Measurements from ENCODE around the gene PTGIS. TPM values are rescaled to one million over a fixed set of nuclear protein-coding genes. Genes with fewer than 3 reads are reported as not detected.

The PTGIS gene
- total and polyA plus RNA-seq, 9 donors = 23.8 to 45.4 (median 28.7) TPM

- Histone ChIP-seq H3K4me3 (ENCODE audit: low read length) (no peak overlapping the region), H3K36me3 (ENCODE audit: control insufficient read depth, insufficient read depth, low read length) (peaks cover 24% of the 10 kb centered on the region), H3K9me3 (replicated peaks; ENCODE audit: control insufficient read depth, low read depth, low read length) (no peaks in the 10 kb centered on the region), H3K27ac (ENCODE audit: low read length) (no peak overlapping the region), H3K27me3 (ENCODE audit: control insufficient read depth, insufficient read depth, low read length) (no peaks in the 10 kb centered on the region), H3K4me1 (ENCODE audit: control insufficient read depth, insufficient read depth, low read length) (no peaks in the 10 kb centered on the region)
- no peak for DNase-seq
- 100% methylated on average over 3 of the region's 6 CpGs for WGBS (ENCODE audit: insufficient coverage)
Measured at GRCh38 chr20:49532285-49532946, 35.5 kb downstream of the PTGIS start.

- Histone ChIP-seq H3K27ac (ENCODE audit: low read length) (no peak overlapping the region), H3K27me3 (ENCODE audit: control insufficient read depth, insufficient read depth, low read length) (no peaks in the 10 kb centered on the region), H3K36me3 (ENCODE audit: control insufficient read depth, insufficient read depth, low read length) (peaks cover 32% of the 10 kb centered on the region), H3K4me1 (ENCODE audit: control insufficient read depth, insufficient read depth, low read length) (no peaks in the 10 kb centered on the region), H3K4me3 (ENCODE audit: low read length) (no peak overlapping the region), H3K9me3 (replicated peaks; ENCODE audit: control insufficient read depth, low read depth, low read length) (no peaks in the 10 kb centered on the region)
- 86% methylated on average over 1 of the region's 5 CpGs for WGBS (ENCODE audit: insufficient coverage)
- DNase-seq = no peak
Measured at GRCh38 chr20:49529470-49529869, 38.5 kb downstream of the PTGIS start.

- Histone ChIP-seq H3K4me3 (ENCODE audit: low read length) (no peak overlapping the region), H3K4me1 (ENCODE audit: control insufficient read depth, insufficient read depth, low read length) (no peaks in the 10 kb centered on the region), H3K36me3 (ENCODE audit: control insufficient read depth, insufficient read depth, low read length) (peaks cover 36% of the 10 kb centered on the region), H3K27ac (ENCODE audit: low read length) (no peak overlapping the region), H3K9me3 (replicated peaks; ENCODE audit: control insufficient read depth, low read depth, low read length) (no peaks in the 10 kb centered on the region), H3K27me3 (ENCODE audit: control insufficient read depth, insufficient read depth, low read length) (no peaks in the 10 kb centered on the region)
- WGBS (ENCODE audit: insufficient coverage) = no CpG with 5 or more reads among the region's 2 CpGs
- DNase-seq = no peak
Measured at GRCh38 chr20:49526568-49526967, 41.4 kb downstream of the PTGIS start.

- Histone ChIP-seq H3K4me1 (ENCODE audit: control insufficient read depth, insufficient read depth, low read length) (no peaks in the 10 kb centered on the region), H3K36me3 (ENCODE audit: control insufficient read depth, insufficient read depth, low read length) (peaks cover 37% of the 10 kb centered on the region), H3K27ac (ENCODE audit: low read length) (no peak overlapping the region), H3K9me3 (replicated peaks; ENCODE audit: control insufficient read depth, low read depth, low read length) (no peaks in the 10 kb centered on the region), H3K27me3 (ENCODE audit: control insufficient read depth, insufficient read depth, low read length) (no peaks in the 10 kb centered on the region), H3K4me3 (ENCODE audit: low read length) (no peak overlapping the region)
- DNase-seq = no peak
- no CpG with 5 or more reads among the region's 6 CpGs for WGBS (ENCODE audit: insufficient coverage)
Measured at GRCh38 chr20:49526056-49526455, 41.9 kb downstream of the PTGIS start.

- no peaks in the 10 kb centered on the region for H3K4me1 ChIP-seq (ENCODE audit: control insufficient read depth, insufficient read depth, low read length)
- 93% methylated on average over 5 of the region's 8 CpGs for WGBS (ENCODE audit: insufficient coverage)
- no peaks in the 10 kb centered on the region for H3K9me3 ChIP-seq (replicated peaks; ENCODE audit: control insufficient read depth, low read depth, low read length)
- no peak for DNase-seq
- H3K27me3 ChIP-seq (ENCODE audit: control insufficient read depth, insufficient read depth, low read length) = no peaks in the 10 kb centered on the region
- H3K4me3 ChIP-seq (ENCODE audit: low read length) = no peak overlapping the region
- H3K36me3 ChIP-seq (ENCODE audit: control insufficient read depth, insufficient read depth, low read length) = peaks cover 36% of the 10 kb centered on the region
- H3K27ac ChIP-seq (ENCODE audit: low read length) = no peak overlapping the region
Measured at GRCh38 chr20:49523767-49524360, 44.1 kb downstream of the PTGIS start.

- H3K27me3 ChIP-seq (ENCODE audit: control insufficient read depth, insufficient read depth, low read length) = no peaks in the 10 kb centered on the region
- no peaks in the 10 kb centered on the region for H3K9me3 ChIP-seq (replicated peaks; ENCODE audit: control insufficient read depth, low read depth, low read length)
- H3K4me3 ChIP-seq (ENCODE audit: low read length) = no peak overlapping the region
- no peaks in the 10 kb centered on the region for H3K4me1 ChIP-seq (ENCODE audit: control insufficient read depth, insufficient read depth, low read length)
- WGBS (ENCODE audit: insufficient coverage) = 69% methylated on average over 4 of the region's 4 CpGs
- no peak overlapping the region for H3K27ac ChIP-seq (ENCODE audit: low read length)
- no peak for DNase-seq
- H3K36me3 ChIP-seq (ENCODE audit: control insufficient read depth, insufficient read depth, low read length) = peaks cover 52% of the 10 kb centered on the region
Measured at GRCh38 chr20:49521356-49521755, 46.6 kb downstream of the PTGIS start.

- H3K27me3 ChIP-seq (ENCODE audit: control insufficient read depth, insufficient read depth, low read length) = no peaks in the 10 kb centered on the region
- 85% methylated on average over 5 of the region's 5 CpGs for WGBS (ENCODE audit: insufficient coverage)
- H3K4me1 ChIP-seq (ENCODE audit: control insufficient read depth, insufficient read depth, low read length) = no peaks in the 10 kb centered on the region
- DNase-seq = no peak
- H3K4me3 ChIP-seq (ENCODE audit: low read length) = no peak overlapping the region
- H3K27ac ChIP-seq (ENCODE audit: low read length) = no peak overlapping the region
- H3K9me3 ChIP-seq (replicated peaks; ENCODE audit: control insufficient read depth, low read depth, low read length) = no peaks in the 10 kb centered on the region
- H3K36me3 ChIP-seq (ENCODE audit: control insufficient read depth, insufficient read depth, low read length) = peaks cover 45% of the 10 kb centered on the region
Measured at GRCh38 chr20:49519777-49520359, 48.1 kb downstream of the PTGIS start.

- no peak overlapping the region for H3K4me3 ChIP-seq (ENCODE audit: low read length)
- peaks cover 44% of the 10 kb centered on the region for H3K36me3 ChIP-seq (ENCODE audit: control insufficient read depth, insufficient read depth, low read length)
- no peaks in the 10 kb centered on the region for H3K9me3 ChIP-seq (replicated peaks; ENCODE audit: control insufficient read depth, low read depth, low read length)
- no peak overlapping the region for H3K27ac ChIP-seq (ENCODE audit: low read length)
- no peaks in the 10 kb centered on the region for H3K4me1 ChIP-seq (ENCODE audit: control insufficient read depth, insufficient read depth, low read length)
- 62% methylated on average over 3 of the region's 4 CpGs for WGBS (ENCODE audit: insufficient coverage)
- H3K27me3 ChIP-seq (ENCODE audit: control insufficient read depth, insufficient read depth, low read length) = no peaks in the 10 kb centered on the region
- DNase-seq = no peak
Measured at GRCh38 chr20:49519212-49519712, 48.7 kb downstream of the PTGIS start.

GRCh38 chr20:49518576-49518975, 49.4 kb downstream of the PTGIS start:
- no peak overlapping the region for H3K4me3 ChIP-seq (ENCODE audit: low read length)
- no peak for DNase-seq
- no peaks in the 10 kb centered on the region for H3K4me1 ChIP-seq (ENCODE audit: control insufficient read depth, insufficient read depth, low read length)
- no peaks in the 10 kb centered on the region for H3K9me3 ChIP-seq (replicated peaks; ENCODE audit: control insufficient read depth, low read depth, low read length)
- WGBS (ENCODE audit: insufficient coverage) = 50% methylated on average over 1 of the region's 5 CpGs
- no peaks in the 10 kb centered on the region for H3K27me3 ChIP-seq (ENCODE audit: control insufficient read depth, insufficient read depth, low read length)
- H3K36me3 ChIP-seq (ENCODE audit: control insufficient read depth, insufficient read depth, low read length) = peaks cover 45% of the 10 kb centered on the region
- no peak overlapping the region for H3K27ac ChIP-seq (ENCODE audit: low read length)

GRCh38 chr20:49517805-49518100, 50.2 kb downstream of the PTGIS start:
- Histone ChIP-seq H3K27ac (ENCODE audit: low read length) (no peak overlapping the region), H3K4me1 (ENCODE audit: control insufficient read depth, insufficient read depth, low read length) (no peaks in the 10 kb centered on the region), H3K27me3 (ENCODE audit: control insufficient read depth, insufficient read depth, low read length) (no peaks in the 10 kb centered on the region), H3K9me3 (replicated peaks; ENCODE audit: control insufficient read depth, low read depth, low read length) (no peaks in the 10 kb centered on the region), H3K36me3 (ENCODE audit: control insufficient read depth, insufficient read depth, low read length) (peaks cover 50% of the 10 kb centered on the region), H3K4me3 (ENCODE audit: low read length) (no peak overlapping the region)
- no peak for DNase-seq
- WGBS (ENCODE audit: insufficient coverage) = 87% methylated on average over 4 of the region's 4 CpGs

Data from muscle of leg (tissue), 11 donors.